Smooth muscle cell (in vitro differentiated cells): Measurements from ENCODE around the gene SFTPB. TPM values are rescaled to one million over a fixed set of nuclear protein-coding genes. Genes with fewer than 3 reads are reported as not detected.
"Not testable (repeated sequence)": the region's sequence is repeated elsewhere in the genome, so short reads cannot be mapped to it uniquely, and the experiment has no call there.

Experiments used
- DNase-seq: peaks from one replicate; lab custom pipeline; 2025; ENCODE audit not compliant: unreplicated experiment; lab: John Stamatoyannopoulos, UW
- H2AFZ ChIP-seq: fragments of 200-600 bp; sonication (generic); 2 replicates; pipeline ENCODE4 v1.6.0; 2016; ENCODE audit warnings: antibody characterized with exemption, low read depth, mild to moderate bottlenecking
- H3F3A ChIP-seq: fragments of 200-600 bp; sonication (generic); 2 replicates; pipeline ENCODE4 v1.6.0; 2017; ENCODE audit warnings: antibody characterized with exemption, low read depth
- H3K27ac ChIP-seq: fragments of 200-600 bp; sonication (generic); 2 replicates; pipeline ENCODE4 v1.5.1; 2016; ENCODE audit warnings: low read depth, mild to moderate bottlenecking
- H3K27me3 ChIP-seq: fragments of 200-600 bp; sonication (generic); 2 replicates; pipeline ENCODE4 v1.6.1; 2016; ENCODE audit warnings: low read depth, mild to moderate bottlenecking
- H3K36me3 ChIP-seq: fragments of 200-600 bp; sonication (generic); 2 replicates; pipeline ENCODE4 v1.5.1; 2016; ENCODE audit warnings: low read depth
- H3K4me1 ChIP-seq: fragments of 200-600 bp; sonication (generic); 2 replicates; pipeline ENCODE4 v1.5.1; 2016; ENCODE audit warnings: low read depth
- H3K4me2 ChIP-seq: fragments of 200-600 bp; sonication (generic); 2 replicates; pipeline ENCODE4 v1.6.0; 2016; ENCODE audit warnings: mild to moderate bottlenecking
- H3K4me3 ChIP-seq: fragments of 200-600 bp; sonication (generic); 2 replicates; pipeline ENCODE4 v1.5.1; 2016; ENCODE audit warnings: mild to moderate bottlenecking
- H3K79me2 ChIP-seq: fragments of 200-600 bp; sonication (generic); 2 replicates; pipeline ENCODE4 v1.6.0; 2016; ENCODE audit warnings: low read depth, mild to moderate bottlenecking
- H3K9ac ChIP-seq: fragments of 200-600 bp; sonication (generic); 2 replicates; pipeline ENCODE4 v1.6.0; 2016; ENCODE audit warnings: low read depth
- H3K9me3 ChIP-seq: fragments of 200-600 bp; sonication (generic); replicated peaks from 2 replicates; pipeline ENCODE4 v1.5.1; 2016; ENCODE audit warnings: low read depth
- H4K20me1 ChIP-seq: fragments of 200-600 bp; sonication (generic); 2 replicates; pipeline ENCODE4 v1.6.0; 2016; ENCODE audit warnings: low read depth
- CTCF ChIP-seq: fragments of 200-600 bp; sonication (generic); IDR thresholded peaks from 2 replicates; pipeline ENCODE4 v1.5.1; 2017; ENCODE audit warnings: borderline replicate concordance, mild to moderate bottlenecking, antibody characterized with exemption; ENCODE audit not compliant: insufficient read depth, poor library complexity, severe bottlenecking
- WGBS: methylation state at CpG from one replicate; pipeline ENCODE4 v1.1.7; 2016; ENCODE audit warnings: low lambda C conversion rate; 5-methylcytosine and 5-hydroxymethylcytosine counted together
- polyA plus RNA-seq: library from polyadenylated mRNA; unstranded; fragments of >200 nt; fragmentation: Nextera tagmentation; extraction: Ambion mirVana; gene quantifications from 2 replicates; pipeline ENCODE4 v1.2.1, GENCODE V29; 2016
- total RNA-seq: library from RNA; depleted of rRNA; stranded (reverse); fragments of >200 nt; gene quantifications from 2 replicates; pipeline ENCODE4 v1.2.3, GENCODE V29; 2014

Gene SFTPB
- total and polyA plus RNA-seq, 2 experiments from 2014 or later = not detected

GRCh38 chr2:85615413-85615728, 52.6 kb downstream of the SFTPB start:
- Histone ChIP-seq H3F3A (peaks cover 14% of the 10 kb centered on the region), H3K4me1 (peaks cover 8% of the 10 kb centered on the region), H3K9me3 (no peaks in the 10 kb centered on the region), H3K79me2 (peaks cover 52% of the 10 kb centered on the region), H2AFZ (peak overlapping the region; percentile 85), H4K20me1 (peaks cover 19% of the 10 kb centered on the region), H3K4me3 (peak overlapping the region; percentile 97), H3K27ac (no peak overlapping the region), H3K27me3 (no peaks in the 10 kb centered on the region), H3K36me3 (no peaks in the 10 kb centered on the region), H3K9ac (no peak overlapping the region), H3K4me2 (peak overlapping the region; percentile 90)
- no peak for TF ChIP-seq CTCF
- WGBS = 96% methylated on average over 17 of the region's 17 CpGs
- DNase-seq = no peak

GRCh38 chr2:85614757-85615156, 53.2 kb downstream of the SFTPB start:
- peaks cover 14% of the 10 kb centered on the region for H3F3A ChIP-seq
- not testable (repeated sequence) for H3K9ac ChIP-seq, DNase-seq, H3K27me3 ChIP-seq, H2AFZ ChIP-seq, H3K4me2 ChIP-seq, H3K4me3 ChIP-seq, H3K27ac ChIP-seq, H3K36me3 ChIP-seq, H3K9me3 ChIP-seq, H3K4me1 ChIP-seq
- whole genome bisulfite sequencing = 96% methylated on average over 7 of the region's 7 CpGs
- peaks cover 53% of the 10 kb centered on the region for H3K79me2 ChIP-seq
- H4K20me1 ChIP-seq = peaks cover 19% of the 10 kb centered on the region

- no peak for TF ChIP-seq CTCF
- no peaks in the 10 kb centered on the region for H3K27me3 ChIP-seq
- no peak overlapping the region for H3K4me3 ChIP-seq
- H3K4me2 ChIP-seq = no peak overlapping the region
- peaks cover 46% of the 10 kb centered on the region for H3K79me2 ChIP-seq
- DNase-seq = no peak
- H3F3A ChIP-seq = peaks cover 14% of the 10 kb centered on the region
- H3K27ac ChIP-seq = no peak overlapping the region
- no peak overlapping the region for H2AFZ ChIP-seq
- H3K4me1 ChIP-seq = peaks cover 8% of the 10 kb centered on the region
- H3K9ac ChIP-seq = no peak overlapping the region
- H3K9me3 ChIP-seq = no peaks in the 10 kb centered on the region
- no peaks in the 10 kb centered on the region for H3K36me3 ChIP-seq
- H4K20me1 ChIP-seq = peaks cover 21% of the 10 kb centered on the region
- 95% methylated on average over 10 of the region's 10 CpGs for WGBS
Measured at GRCh38 chr2:85613717-85614515, 54.1 kb downstream of the SFTPB start.

DNA sequence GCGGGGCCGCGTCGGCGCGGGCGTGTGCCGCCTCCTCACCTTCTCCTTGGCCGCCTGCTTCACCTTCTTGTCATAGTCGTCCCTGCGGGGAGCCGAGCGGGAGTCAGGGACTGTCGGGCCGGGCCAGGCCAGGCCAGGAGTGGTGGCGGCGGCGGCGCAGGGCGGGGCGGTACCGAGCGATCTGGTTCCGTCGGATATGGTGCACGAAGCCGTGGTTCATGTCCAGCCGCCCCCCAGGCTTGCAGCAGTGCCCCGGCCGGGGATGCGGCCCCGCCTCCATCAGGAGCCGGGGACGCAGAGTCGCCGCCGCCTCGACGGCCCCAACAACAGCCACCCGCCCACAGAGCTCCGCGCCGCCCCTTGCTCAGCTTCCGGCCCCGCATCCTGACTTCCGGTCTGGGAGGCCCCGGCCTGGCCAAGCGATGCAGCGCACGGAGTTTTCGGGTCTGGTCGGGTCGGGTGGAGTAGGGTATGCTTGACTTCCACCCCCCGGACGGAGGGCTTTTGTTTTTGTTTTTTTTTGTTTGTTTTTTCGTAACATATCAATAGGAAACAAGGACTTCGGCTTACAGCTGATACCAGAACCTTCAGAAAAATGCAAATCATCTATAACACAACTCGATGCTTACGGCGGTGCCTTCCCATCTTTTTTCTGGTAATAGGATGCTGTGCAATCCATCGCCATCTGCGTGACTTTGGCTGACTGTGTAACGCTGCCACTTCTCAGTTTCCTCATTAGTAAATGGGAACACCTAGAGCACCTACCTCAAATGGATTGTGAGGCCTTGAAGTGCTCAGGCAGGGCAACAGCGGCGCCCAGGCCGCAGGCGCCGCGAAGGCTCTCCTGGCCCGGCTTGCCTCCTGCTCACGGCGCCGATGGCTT, 56.1 kb downstream of the SFTPB start, which contains the start of gene C2orf68:
C2orf68 (minus strand) TSS at position 362 of the 883 bp plus-strand sequence; CDS start at position 280, 82 bp downstream.
- Histone ChIP-seq H3K9me3 (no peaks in the 10 kb centered on the region), H3K9ac (peak within 1 kb of the TSS; percentile 70), H4K20me1 (peaks cover 9% of the 10 kb centered on the region), H3K4me1 (peaks cover 2% of the 10 kb centered on the region), H3F3A (peaks cover 29% of the 10 kb centered on the region), H3K27me3 (no peaks in the 10 kb centered on the region), H3K27ac (peak within 1 kb of the TSS; percentile 77), H2AFZ (peak within 1 kb of the TSS; percentile 82), H3K36me3 (no peaks in the 10 kb centered on the region), H3K4me2 (peak within 1 kb of the TSS; percentile 92), H3K79me2 (peaks cover 33% of the 10 kb centered on the region), H3K4me3 (peak within 1 kb of the TSS; percentile 74)
- no peak for TF ChIP-seq CTCF
- 9% methylated on average over 72 of the region's 73 CpGs for WGBS
- peak; percentile 65 for DNase-seq
